Stimulated activated CD8-positive, alpha-beta memory T cell treated with anti-CD3 and anti-CD28 coated beads, Interleukin-7, amount 100 ng/mL, for 1 hour (primary cell): Measurements from ENCODE around the gene QRFPR.
"Not testable (repeated sequence)": the region's sequence is repeated elsewhere in the genome, so short reads cannot be mapped to it uniquely, and the experiment has no call there.

Experiments
- DNase-seq, 2 donors: peaks; one replicate each; pipeline ENCODE4 v3.0.0-alpha.2; 2020; ENCODE audit warnings: low read depth in 2 of 2

QRFPR gene

GRCh38 chr4:121339824-121340223 lies 41.0 kb downstream of the QRFPR start:
- no peak for DNase-seq

GRCh38 chr4:121339307-121339706 lies 41.5 kb downstream of the QRFPR start:
- DNase-seq = no peak

GRCh38 chr4:121338518-121338917 lies 42.3 kb downstream of the QRFPR start:
- no peak for DNase-seq

- no peak for DNase-seq
Measured at GRCh38 chr4:121336706-121337105, 44.1 kb downstream of the QRFPR start.

- no peak for DNase-seq
Measured at GRCh38 chr4:121330180-121330665, 50.6 kb downstream of the QRFPR start.

- DNase-seq = no peak
Measured at GRCh38 chr4:121326597-121326996, 54.2 kb downstream of the QRFPR start.

- no peak for DNase-seq
Measured at GRCh38 chr4:121324331-121324730, 56.5 kb downstream of the QRFPR start.

GRCh38 chr4:121321466-121321865 lies 59.4 kb downstream of the QRFPR start:
- DNase-seq = no peak

GRCh38 chr4:121316091-121316490 lies 64.7 kb downstream of the QRFPR start:
- no peak for DNase-seq

- not testable (repeated sequence) for DNase-seq
Measured at GRCh38 chr4:121313430-121313829, 67.4 kb downstream of the QRFPR start.

- DNase-seq = no peak
Measured at GRCh38 chr4:121308828-121309227, 72.0 kb downstream of the QRFPR start.

- no peak for DNase-seq
Measured at GRCh38 chr4:121308328-121308663, 72.5 kb downstream of the QRFPR start.

GRCh38 chr4:121307445-121308327 lies 73.1 kb downstream of the QRFPR start:
- DNase-seq = peak in 1 of 2 donors; percentile 8

- no peak for DNase-seq
Measured at GRCh38 chr4:121306931-121307330, 73.9 kb downstream of the QRFPR start.

GRCh38 chr4:121304893-121305292 lies 75.9 kb downstream of the QRFPR start:
- DNase-seq = no peak

GRCh38 chr4:121299367-121299766 lies 81.5 kb downstream of the QRFPR start:
- DNase-seq = no peak

- no peak for DNase-seq
Measured at GRCh38 chr4:121283319-121283718, 97.5 kb downstream of the QRFPR start.

GRCh38 chr4:121280425-121280824 lies 100.4 kb downstream of the QRFPR start:
- no peak for DNase-seq

GRCh38 chr4:121278811-121279368 lies 101.9 kb downstream of the QRFPR start:
- no peak for DNase-seq
